ENCODE measurements around the gene ZNF771.

The ZNF771 gene

DNA sequence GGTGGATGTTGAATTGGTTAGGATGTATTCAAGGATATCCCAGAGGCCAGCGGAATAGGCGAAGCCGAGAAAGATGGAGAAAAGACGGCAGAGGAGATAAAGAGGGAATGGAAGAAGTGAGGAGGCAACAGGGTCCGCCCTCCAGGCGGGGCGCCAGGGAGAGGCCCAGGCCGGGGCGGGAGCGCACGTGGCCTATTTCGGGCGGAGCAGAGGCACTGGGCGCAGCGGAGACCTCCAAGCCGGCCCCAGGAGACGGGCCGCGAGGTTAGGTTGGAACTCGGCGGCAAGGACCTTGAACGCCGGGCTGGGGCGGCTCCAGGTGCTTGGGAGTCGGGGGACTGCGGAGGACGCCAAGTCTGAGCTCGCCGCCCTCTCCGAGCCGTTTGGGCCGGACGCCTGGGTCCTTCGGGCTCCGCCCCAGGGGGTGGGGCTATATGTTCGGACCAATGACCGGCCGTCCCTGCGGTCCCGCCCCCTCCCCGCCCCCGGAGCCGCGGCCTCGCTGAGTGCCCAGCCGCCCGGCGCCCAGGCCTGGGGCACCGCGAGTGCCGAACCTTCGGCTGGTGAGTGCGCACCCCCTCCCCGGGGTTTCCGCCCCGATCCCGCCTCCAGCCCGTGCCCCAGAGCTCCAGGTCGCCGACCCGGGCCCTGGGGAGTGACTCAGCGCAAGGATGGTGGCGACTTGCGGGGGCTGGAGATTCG lies at the start of gene ZNF771:
Gene ZNF771 (plus strand): TSS at position 505 of the 702 bp plus-strand sequence. CDS start 448 bp downstream, outside the sequence.
- DNase-seq: peak; percentile 73

DNA sequence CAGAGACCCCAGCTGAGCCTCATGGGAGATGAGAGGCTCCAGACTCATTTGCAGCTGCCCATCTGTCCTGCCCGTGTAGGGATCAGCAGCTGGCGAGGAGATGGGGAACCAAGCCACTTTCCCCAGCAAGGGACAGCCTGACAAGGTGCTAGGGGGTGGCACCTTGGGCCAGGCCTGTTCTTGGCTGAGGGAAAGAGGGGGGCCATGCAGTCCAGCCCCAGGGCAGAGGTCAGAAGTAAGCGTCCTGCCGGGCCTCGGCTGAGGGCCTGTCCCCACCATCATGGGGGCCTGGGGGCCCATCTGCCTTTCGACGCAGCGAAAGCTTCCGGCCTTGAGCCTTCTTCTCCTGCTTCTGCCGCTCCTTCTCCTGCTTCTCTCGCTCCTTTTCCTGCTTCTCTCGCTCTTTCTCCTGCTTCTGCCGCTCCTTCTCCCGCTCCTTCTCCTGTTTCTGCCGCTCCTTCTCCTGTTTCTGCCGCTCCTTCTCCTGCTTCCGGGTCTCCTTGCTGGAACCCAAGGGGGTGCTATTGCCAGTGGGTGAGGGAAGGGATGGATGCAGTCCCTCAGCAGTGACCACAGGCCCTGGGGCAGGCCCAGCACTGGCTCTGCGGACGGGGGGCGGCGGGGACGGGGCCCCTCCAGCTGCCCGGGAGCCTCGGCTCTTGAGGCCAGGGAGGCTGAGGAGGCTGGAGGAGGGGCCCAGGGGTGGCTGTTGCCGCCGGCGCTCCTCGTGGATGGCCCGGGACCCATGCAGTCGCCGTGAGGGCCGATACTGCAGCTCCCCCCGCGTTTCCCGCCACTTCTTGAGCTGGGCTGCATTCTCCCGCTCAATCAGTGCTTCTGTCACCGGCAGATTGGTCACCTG lies 49.5 kb upstream of the ZNF771 start:
- no peak for DNase-seq

DNA sequence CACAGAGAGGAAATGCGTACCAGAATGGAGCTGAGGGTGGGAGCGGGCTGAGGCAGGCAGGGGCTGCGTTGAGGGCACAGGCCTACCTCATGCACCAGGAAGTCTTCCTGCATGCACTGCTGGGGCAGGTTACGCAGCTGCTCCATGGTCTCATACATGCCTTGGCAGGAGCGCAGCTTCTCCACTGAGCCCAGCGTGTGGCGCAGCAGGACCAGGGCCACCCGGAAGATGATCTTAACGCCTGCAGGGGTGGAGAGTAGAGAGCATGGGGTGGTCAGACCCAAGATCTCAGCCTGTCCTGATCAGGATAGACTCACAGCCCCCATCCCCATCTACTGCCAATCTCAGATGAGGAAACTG lies 48.8 kb upstream of the ZNF771 start:
- DNase-seq: no peak

DNA sequence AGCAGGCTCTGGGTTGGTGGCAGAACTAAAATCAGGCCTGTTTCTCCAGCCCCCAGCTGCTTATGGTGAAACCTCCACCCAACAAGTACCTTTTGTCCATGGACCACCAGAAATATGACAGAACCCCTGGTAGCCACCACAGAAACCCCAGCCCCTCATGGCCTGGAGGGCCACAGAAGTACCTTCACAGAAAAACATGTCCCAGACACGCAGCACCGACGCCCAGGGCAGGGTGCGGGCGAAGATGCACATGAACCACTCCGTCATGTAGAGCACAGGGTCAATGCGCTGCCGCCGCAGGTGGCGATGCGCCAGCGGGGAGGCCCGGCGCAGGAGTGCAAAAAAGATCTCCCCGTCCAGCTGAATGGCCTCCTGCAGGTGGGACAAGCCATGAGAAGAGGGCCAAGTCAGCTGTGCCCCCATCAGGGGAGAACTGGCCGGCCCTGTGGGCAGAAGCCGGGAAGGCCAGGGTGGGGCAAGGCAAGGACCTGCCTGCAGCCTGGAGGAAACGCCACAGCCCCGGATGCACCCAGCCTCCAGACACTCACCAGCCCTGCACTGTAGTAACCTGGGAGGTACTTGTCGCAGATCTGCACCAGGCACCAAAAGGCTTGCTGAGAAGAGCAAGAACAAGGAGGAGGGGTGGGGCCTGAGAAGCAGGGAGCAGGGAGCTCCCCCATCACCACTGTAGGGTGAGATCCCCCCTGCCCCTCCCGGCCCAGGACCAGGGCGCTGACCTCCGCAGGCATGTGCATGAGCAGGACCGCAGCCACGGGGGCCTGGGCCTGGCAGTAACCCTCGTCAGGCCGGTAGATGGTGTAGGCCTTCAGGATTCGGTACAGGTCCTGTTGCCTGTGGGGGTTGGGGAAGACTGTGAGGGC lies 48.2 kb upstream of the ZNF771 start:
- no peak for DNase-seq

DNA sequence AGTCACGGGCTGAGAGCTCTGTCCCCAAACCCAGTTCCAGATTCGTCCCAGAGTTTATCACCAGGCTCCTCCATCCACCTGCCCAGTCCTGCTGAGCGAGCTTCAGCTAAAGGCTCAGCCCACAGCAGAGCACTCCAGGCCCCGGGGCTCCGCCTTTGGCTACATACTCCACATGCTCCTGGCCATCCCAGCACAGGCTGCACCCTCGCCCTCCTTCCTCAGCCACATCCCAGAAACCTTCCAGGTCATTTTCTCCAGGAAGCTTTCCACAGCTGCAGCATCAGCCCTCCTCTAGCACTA lies 47.6 kb upstream of the ZNF771 start:
- no peak for DNase-seq

DNA sequence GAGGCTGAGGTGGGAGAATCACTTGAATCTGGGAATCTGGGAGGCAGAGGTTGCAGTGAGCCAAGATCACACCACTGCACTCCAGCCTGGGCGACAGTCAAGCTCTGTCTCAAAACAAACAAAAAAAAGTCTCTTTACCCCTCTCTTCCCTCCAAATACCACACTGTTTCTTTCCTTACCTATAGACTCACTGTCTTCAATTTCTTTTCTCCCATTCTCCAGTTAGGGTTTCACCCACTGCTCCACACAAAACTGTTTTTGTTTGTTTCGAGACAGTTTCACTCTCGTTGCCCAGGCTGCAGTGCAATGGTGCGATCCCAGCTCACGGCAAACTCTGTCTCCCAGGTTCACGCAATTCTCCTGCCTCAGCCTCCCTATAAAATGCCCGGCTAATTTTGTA lies 46.2 kb upstream of the ZNF771 start:
- DNase-seq: no peak

DNA sequence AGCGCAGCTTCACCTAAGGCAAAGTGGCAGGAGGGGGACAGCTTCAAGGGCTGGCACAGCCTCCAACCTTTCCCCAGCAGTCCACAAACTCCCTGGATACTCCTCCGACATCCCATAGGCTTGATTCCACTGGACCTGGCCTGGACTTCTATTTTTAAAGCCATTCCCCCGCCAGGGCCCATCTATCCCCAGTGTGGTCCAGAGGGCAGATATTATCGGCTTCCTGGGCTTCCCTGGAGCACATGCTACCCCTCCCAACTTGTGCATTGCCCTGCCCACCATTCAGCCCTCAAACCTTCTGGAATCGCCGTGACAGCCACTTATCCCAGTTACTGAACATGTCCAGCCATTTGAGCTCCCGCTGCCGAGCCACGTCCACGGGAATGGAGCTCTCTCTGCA lies 42.2 kb upstream of the ZNF771 start:
- no peak for DNase-seq

DNA sequence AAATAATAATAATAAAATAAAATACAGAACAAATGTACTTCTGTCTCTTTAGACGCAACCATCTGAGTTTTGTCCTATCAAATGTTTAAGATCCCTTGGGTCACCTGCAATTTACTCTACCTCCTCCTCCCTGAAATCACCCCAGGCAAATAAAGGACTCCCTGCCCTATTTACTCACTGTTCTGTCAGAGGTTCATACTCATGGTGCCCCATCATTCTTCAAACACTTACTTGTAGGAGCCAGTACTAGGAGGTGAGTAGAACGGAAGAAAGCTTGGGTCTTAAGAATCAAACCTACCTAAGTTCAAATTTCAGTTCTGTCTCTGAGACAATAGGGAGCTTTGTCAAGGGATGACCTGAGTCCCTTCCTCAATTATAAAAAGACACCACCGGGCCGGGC lies 40.9 kb upstream of the ZNF771 start:
- DNase-seq: no peak

DNA sequence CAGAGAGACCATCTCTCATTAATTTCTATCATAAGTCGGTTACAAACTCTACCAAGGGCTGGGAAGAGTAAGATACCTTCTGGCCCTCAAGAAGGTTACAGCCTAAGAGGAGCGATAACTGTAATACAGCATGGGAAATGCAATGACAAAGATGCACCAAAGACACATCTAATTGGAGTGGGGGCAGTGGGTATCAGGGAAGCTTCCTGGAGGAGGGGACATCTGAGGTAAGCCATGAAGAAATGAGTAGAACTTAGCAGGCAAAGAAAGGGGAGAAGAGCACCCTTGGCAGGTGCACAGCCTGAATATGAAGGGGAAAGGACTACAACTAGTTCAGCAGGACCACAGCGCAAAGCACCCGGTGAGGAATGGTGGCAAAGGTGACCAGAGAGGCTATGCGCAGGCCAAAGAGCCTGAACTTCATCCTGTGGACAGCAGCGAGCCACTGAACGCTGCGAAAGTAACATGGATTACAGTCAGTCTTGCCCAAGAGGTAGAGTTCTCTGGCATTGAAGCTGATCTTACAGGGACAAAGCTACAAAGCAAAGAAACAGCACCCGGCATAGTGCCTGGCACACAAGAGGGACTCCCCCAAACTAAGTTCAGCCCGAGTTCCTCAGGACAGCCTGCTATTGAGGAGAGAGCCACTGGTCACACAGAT lies 39.9 kb upstream of the ZNF771 start:
- DNase-seq: no peak

DNA sequence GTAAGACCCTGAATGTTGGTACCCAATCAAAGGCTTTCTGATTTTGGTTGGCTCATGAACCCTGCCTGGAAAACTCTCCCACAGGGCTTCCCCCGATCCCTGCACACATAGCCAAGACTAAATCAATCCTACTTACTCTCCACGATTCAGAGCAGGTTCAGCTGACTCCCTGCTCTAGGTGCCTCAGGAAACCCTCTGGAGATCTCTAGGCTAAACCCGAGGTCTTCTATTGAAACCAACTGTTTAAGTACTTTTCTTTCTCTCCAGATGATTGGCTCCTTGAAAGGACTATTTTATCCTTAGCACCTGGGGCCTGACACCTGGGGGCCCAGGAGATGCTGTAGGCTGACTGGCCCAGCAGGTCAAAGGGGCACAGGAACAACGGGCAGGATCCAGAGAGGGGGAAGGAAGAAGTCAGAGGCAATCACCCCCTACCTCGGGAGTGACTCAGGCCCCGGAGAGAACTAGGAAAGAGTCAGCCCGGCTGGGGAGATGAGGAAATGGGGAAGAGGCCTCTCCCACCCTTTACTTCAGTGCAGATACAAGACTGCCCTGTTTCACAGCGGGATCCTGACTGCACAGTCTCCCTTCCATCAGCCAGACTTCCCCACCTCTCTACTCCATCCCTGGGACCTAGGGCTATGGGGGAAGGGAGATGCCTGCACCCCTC lies 39.1 kb upstream of the ZNF771 start:
- no peak for DNase-seq

DNA sequence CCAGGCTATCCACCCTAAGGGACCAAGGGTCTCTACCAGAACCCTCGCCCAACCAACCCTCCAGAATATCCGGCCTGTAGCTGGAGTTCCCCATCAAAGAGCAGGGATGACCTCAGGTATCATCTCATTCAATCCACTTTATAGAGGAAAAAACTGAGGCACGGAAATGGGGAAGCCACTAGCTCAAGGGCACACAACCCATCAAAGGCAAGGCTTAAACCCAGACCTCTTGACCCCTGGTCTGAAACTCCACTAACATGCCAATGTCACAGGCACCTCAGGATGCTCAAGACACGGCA lies 38.7 kb upstream of the ZNF771 start:
- DNase-seq: no peak

DNA sequence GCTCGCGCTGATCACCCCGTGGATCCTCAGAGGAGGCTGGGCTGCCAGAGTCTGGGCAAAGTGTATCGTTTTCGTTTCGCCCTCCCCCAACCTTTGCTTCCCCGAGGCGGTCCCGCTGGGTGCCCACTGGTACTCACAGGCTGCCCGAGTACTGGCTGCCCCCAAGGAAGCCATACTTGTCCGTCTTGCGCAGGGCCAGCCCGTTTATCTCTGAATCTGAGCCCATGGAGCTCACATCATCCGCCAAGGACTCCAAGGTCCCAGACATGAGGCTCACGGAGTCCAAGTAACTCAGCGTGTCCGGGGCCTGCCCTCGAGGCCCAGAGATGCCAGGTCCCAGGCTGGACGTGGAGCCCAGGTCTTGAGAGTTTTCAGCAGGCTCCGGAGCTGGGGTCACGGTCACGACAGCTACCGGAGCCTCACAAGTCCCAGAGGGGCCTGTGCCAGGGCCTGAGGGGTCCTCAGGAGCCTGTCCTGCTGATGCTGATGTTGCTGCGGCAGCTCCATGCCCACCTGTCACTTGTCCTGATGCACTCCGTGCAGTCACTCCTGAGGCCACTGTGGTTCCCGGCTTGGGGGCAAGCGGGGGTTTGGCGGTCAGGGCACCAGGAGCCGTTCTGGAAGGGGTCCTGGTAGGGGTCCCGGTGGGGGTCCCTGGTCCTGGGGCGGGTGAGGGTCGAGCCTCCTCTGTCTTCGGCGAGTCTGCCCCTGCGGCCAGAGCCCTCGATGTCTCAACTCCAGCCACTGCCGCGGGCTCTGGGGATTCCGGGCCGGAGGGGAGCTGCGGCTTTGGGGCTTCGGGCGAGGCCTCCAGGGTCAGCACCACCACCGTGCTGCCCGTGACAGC lies 38.1 kb upstream of the ZNF771 start:
- no peak for DNase-seq

DNA sequence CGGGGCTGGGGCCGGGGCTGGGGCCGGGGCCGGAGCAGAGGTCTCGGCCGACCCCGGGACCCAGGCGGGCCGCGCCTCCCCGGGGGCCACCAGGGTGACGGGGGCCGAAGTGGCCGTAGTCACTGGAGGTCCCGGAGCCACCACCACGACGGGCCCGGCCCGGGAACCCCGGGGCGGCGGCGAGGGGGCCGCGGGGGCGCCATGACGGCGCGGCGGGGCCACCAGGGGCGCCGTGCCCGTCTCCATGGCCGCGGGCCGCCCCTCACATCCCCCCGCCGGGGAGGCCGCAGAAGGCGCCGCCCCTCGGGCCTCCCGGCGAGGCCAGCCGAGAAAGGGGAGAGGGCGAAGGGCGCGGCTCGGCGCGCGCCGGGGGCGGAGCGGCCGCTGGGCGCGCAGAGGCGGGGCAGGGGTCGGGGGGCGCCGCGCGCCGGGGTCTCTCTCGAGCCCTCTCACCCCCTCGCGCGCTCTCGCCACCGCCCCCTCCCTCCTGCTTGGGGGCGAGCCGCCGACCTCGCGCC lies 37.4 kb upstream of the ZNF771 start:
- DNase-seq: no peak

DNA sequence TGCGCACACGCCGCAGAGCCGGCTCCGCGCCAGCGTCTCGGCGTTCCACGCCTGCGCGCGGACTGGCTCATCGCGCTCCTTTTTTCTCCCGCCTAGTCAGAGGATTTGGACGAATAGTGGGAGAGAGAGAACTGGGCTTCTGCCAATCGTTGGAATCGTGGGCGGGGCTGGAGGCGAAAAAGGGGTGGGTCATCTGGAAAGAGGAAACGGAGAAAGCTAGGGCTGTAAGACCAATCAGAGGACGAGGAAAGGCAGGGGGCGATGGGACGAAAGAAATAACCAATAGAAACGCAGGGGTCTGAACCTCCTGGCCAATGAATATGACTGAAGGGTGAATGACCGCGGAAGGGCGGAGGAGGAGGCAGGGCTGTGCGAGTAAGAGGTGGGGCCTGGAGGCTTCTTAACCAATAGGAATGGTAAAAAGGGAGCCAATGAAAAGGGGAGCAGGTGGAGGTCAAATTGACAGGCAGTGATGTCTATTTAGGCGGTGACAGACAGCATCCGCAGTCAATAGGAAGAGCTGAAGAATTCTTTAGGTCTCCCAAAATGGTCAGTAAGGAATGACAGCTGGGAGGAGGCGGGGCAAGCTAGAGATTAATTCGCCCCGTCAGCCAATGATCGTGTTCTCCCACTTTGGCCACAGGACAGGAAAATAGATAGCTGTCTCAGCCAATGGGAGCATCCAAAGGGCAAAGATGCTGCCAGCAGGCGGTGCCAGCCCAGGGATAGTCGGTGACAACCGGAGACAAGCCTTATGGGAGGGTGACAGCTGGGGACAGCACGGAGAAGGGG lies 36.8 kb upstream of the ZNF771 start, which contains the start of gene TBC1D10B:
Gene TBC1D10B (minus strand): TSS at position 39 of the 792 bp plus-strand sequence. CDS start 311 bp downstream, outside the sequence.
- DNase-seq: peak; percentile 100

DNA sequence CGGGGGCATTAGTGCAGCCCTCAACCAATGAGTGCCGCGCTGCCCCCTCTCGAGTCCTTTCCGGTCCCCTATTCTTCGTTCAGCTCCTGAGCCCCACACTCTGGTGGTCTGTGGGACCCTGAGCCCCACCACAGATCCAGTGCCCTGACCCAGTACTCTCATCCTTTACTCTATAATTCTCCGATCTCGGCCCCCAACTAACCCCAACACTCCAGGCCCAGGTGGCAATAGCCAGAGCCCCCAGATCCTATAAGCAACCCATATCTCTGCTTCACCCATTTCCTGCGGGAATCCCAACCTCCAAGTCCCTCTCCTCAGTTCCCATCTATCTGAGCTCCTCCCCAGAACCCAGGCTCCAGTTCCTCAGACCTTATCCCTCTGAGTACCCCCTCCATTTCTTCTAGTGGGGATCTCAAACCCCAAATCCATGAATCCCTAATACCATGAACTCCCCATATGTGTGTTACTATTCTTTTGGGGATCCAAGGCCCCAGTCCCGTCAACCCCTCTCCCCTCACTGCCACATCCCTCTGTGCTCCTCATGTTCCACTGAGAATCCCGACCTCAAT lies 36.1 kb upstream of the ZNF771 start:
- no peak for DNase-seq

DNA sequence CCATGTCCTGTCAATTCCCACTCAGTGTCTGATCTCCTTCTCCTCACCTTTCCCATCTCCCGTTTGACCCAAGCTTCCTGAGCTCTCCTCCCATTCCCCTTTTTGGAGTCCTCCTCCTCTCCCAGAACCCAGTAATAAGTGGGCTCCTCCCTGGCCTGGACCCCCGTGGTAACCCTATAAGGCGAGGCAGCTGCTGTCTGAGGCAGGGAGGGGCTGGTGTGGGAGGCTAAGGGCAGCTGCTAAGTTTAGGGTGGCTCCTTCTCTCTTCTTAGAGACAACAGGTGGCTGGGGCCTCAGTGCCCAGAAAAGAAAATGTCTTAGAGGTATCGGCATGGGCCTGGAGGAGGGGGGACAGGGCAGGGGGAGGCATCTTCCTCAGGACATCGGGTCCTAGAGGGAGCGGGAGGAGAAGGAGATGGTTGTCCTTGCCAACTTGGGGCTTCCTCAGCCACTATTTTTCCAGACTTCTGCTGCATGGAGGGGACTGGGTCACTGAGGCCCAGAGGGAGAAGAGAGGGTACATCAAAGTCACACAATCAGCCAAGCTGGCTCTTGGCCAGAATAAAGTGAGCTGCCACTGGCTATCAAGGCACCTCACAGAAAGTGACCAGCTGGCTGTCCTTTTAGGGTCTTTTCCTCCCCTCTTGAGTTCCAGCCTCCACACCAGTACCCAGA lies 35.2 kb upstream of the ZNF771 start:
- no peak for DNase-seq

DNA sequence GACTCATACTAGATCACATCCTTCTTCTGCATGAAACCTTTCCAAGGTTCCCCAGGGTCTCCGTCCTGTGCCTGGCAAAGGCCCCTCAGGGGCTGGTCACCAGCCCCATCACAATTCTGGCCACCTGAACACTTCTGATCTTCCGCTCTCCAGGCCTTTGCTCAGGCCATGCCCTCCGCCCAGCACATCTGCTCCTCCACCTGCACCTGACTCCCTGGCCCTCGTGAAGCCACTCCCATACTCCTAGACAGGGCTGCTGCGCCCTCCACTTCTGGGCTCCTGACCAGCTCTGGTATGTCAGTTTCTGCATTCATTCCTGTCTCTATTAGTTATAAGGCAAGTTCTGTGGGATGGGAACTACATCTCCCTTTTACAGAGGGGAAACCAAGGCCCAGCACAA lies 34.7 kb upstream of the ZNF771 start:
- no peak for DNase-seq

DNA sequence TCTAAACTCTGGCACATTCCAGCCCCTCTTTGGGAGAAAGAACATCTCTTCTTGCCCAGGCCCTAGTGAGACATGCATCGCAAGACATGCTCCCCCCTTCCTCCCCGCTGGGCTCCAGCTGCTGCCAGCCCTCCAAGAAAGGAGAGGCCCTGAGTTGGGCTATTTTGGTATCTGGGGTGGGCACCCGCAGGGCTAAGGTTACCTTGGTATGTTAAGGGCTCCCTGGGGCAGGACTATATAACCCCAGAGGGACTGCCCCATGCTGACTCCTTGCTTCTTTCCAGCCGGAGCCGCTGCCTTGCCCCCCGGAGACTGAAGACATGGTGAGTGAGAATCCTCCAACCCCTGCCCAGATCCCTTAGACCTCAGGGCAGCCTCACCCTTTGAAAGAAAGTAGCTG lies 32.9 kb upstream of the ZNF771 start, which contains the start of gene MYL11:
Gene MYL11 (plus strand): TSS at position 265 of the 400 bp plus-strand sequence. CDS start 56 bp downstream, at position 321.
- DNase-seq: no peak

DNA sequence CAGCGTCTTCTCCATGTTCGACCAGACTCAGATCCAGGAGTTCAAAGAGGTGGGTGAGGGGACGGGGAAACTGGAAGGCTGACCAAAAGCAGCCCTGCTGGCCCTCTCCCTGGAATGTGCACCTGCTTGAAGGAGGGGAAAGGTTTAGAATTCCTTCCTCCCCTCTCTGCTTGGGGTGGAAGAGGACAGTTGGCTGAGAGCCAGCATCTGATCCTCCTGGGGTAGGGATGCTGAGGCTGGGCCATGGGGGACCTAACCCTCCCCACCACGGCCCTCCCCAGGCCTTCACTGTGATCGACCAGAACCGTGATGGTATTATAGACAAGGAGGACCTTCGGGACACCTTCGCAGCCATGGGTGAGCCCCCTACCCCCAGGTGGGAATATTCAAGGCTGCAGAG lies 31.5 kb upstream of the ZNF771 start:
- no peak for DNase-seq
